Stimulated activated CD4-positive, alpha-beta T cell treated with anti-CD3 and anti-CD28 coated beads, TNF-alpha, amount 100 ng/mL, for 24 hours (primary cell): ENCODE measurements around the gene NIPAL1.
"Not testable (repeated sequence)": the region's sequence is repeated elsewhere in the genome, so short reads cannot be mapped to it uniquely, and the experiment has no call there.

Source experiments
- DNase-seq, 3 experiments: peaks; one replicate each; pipeline ENCODE4 v3.0.0-alpha.2; 2020; ENCODE audit warnings: low read depth in 3 of 3

Gene NIPAL1

GRCh38 chr4:48016141-48017107 is at the start of gene NIPAL1, which contains the start of gene CNGA1:
NIPAL1 (plus strand) TSS chr4:48016772; CDS start chr4:48016840, 68 bp downstream.
CNGA1 (minus strand) TSS chr4:48016681; CDS start chr4:47952689, 63,992 bp downstream.
- DNase-seq, result peak; percentile 52 to 75 (median 57)

GRCh38 chr4:47968847-47969246 is 47.7 kb upstream of the NIPAL1 start:
- DNase-seq, result no peak

- no peak for DNase-seq
These were observed 44.4 kb upstream of the NIPAL1 start for GRCh38 chr4:47972181-47972580.

- DNase-seq, result no peak
These were observed 43.9 kb upstream of the NIPAL1 start for GRCh38 chr4:47972721-47973120.

GRCh38 chr4:47974566-47974965 is 42.0 kb upstream of the NIPAL1 start:
- DNase-seq, result no peak

GRCh38 chr4:47990145-47990544 is 26.4 kb upstream of the NIPAL1 start:
- no peak for DNase-seq

- not testable (repeated sequence) for DNase-seq
These were observed 24.1 kb upstream of the NIPAL1 start for GRCh38 chr4:47992475-47992874.

GRCh38 chr4:47996021-47996420 is 20.6 kb upstream of the NIPAL1 start:
- DNase-seq, result no peak

- no peak for DNase-seq
These were observed 14.3 kb upstream of the NIPAL1 start for GRCh38 chr4:48002267-48002666.

- DNase-seq, result peak in 2 of 3 experiments; percentile 16 to 41
These were observed 13.0 kb upstream of the NIPAL1 start for GRCh38 chr4:48003568-48003967.

- DNase-seq, result no peak
These were observed 10.8 kb upstream of the NIPAL1 start for GRCh38 chr4:48005781-48006180.

GRCh38 chr4:48008021-48008596 is 8.5 kb upstream of the NIPAL1 start:
- no peak for DNase-seq

GRCh38 chr4:48010906-48011305 is 5.7 kb upstream of the NIPAL1 start:
- not testable (repeated sequence) for DNase-seq

GRCh38 chr4:48011722-48012121 is 4.8 kb upstream of the NIPAL1 start:
- DNase-seq, result no peak

- no peak for DNase-seq
These were observed 3.7 kb upstream of the NIPAL1 start for GRCh38 chr4:48012824-48013223.

GRCh38 chr4:48015216-48015615 is 1.4 kb upstream of the NIPAL1 start:
- no peak for DNase-seq

GRCh38 chr4:48015678-48016077 is 894 bp upstream of the NIPAL1 start:
- DNase-seq, result no peak

GRCh38 chr4:48017108-48017571 is 568 bp downstream of the NIPAL1 start:
- DNase-seq, result peak; percentile 27 to 61 (median 41)

GRCh38 chr4:48018112-48018511 is 1.5 kb downstream of the NIPAL1 start:
- no peak for DNase-seq

GRCh38 chr4:48021100-48021499 is 4.5 kb downstream of the NIPAL1 start:
- DNase-seq, result no peak

GRCh38 chr4:48022192-48022799 is 5.7 kb downstream of the NIPAL1 start:
- DNase-seq, result no peak

GRCh38 chr4:48024522-48024921 is 8.0 kb downstream of the NIPAL1 start:
- no peak for DNase-seq
